Neural progenitor cell (in vitro differentiated cells): ENCODE results near the gene COG3.
A peak's percentile ranks its signal among the peaks of the same experiment; 100 is the strongest.

Experiments used
- EZH2 ChIP-seq: fragments of 200-600 bp; sonication (generic); IDR thresholded peaks from 2 replicates; pipeline ENCODE4 v1.6.1; 2017; ENCODE audit warnings: antibody characterized with exemption, mild to moderate bottlenecking, moderate library complexity
- EZH2phosphoT487 ChIP-seq: fragments of 200-600 bp; sonication (generic); IDR thresholded peaks from 2 replicates; pipeline ENCODE4 v1.6.1; 2017; ENCODE audit warnings: antibody characterized with exemption
- TF ChIP-seq, protein P1 (sequence below): fragments of 200-600 bp; sonication (generic); IDR thresholded peaks from 2 replicates; pipeline ENCODE4 v1.5.1; 2017; ENCODE audit warnings: antibody characterized with exemption, mild to moderate bottlenecking

DNA sequence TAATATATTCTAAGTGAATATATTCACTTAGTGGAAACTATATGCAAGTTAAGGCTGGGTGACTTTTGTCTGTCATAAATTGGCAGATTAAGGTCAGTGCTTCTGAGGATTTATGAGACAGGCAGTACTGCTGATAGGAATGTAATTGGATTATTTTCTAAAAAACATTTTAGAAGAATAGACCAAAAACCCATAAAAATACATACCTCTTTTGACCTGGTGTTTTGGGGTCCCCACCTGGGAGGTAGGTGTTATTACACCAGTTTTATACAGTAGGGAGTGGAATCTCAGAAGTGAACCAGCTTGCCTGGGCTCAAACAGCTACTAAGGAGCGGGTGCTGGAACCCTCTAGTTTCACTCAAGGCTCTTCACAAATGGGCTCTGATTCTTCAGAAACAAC, 25.3 kb downstream of the COG3 start:
- TF ChIP-seq, protein P1, sequence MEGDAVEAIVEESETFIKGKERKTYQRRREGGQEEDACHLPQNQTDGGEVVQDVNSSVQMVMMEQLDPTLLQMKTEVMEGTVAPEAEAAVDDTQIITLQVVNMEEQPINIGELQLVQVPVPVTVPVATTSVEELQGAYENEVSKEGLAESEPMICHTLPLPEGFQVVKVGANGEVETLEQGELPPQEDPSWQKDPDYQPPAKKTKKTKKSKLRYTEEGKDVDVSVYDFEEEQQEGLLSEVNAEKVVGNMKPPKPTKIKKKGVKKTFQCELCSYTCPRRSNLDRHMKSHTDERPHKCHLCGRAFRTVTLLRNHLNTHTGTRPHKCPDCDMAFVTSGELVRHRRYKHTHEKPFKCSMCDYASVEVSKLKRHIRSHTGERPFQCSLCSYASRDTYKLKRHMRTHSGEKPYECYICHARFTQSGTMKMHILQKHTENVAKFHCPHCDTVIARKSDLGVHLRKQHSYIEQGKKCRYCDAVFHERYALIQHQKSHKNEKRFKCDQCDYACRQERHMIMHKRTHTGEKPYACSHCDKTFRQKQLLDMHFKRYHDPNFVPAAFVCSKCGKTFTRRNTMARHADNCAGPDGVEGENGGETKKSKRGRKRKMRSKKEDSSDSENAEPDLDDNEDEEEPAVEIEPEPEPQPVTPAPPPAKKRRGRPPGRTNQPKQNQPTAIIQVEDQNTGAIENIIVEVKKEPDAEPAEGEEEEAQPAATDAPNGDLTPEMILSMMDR = peak; percentile 32
- no peak for TF ChIP-seq EZH2
- TF ChIP-seq EZH2phosphoT487 = no peak
